ENCODE measurements around the gene FOXK1.

The FOXK1 gene

GRCh38 chr7:4711634-4712033, 29.5 kb downstream of the FOXK1 start:
- Histone ChIP-seq H3K27ac (replicated peaks) (no peak overlapping the region), H3K4me3 (replicated peaks; ENCODE audit: insufficient read depth, low read length) (no peak overlapping the region), H3K27me3 (ENCODE audit: insufficient read depth, poor library complexity, severe bottlenecking) (no peaks in the 10 kb centered on the region)
- DNase-seq (ENCODE audit: low read depth in 1 of 2, low spot score in 1 of 2) = no peak
- TF ChIP-seq POLR2AphosphoS5 (IDR thresholded peaks at IDR 0.05; ENCODE audit: low read depth) = no peak
- no peak for TF ChIP-seq SPI1 (IDR thresholded peaks at IDR 0.05; ENCODE audit: borderline replicate concordance, low read depth)
- TF ChIP-seq CTCF (IDR thresholded peaks at IDR 0.05; ENCODE audit: insufficient read depth, low read length) = no peak
- TF ChIP-seq GABPA (IDR thresholded peaks at IDR 0.05; ENCODE audit: low read depth) = no peak
- no peak for TF ChIP-seq REST (IDR thresholded peaks at IDR 0.05; ENCODE audit: insufficient replicate concordance, low read depth)

GRCh38 chr7:4712281-4713182, 30.4 kb downstream of the FOXK1 start:
- TF ChIP-seq SPI1 (IDR thresholded peaks at IDR 0.05; ENCODE audit: borderline replicate concordance, low read depth) (no peak), CTCF (IDR thresholded peaks at IDR 0.05; ENCODE audit: insufficient read depth, low read length) (no peak), REST (IDR thresholded peaks at IDR 0.05; ENCODE audit: insufficient replicate concordance, low read depth) (no peak), GABPA (IDR thresholded peaks at IDR 0.05; ENCODE audit: low read depth) (no peak), POLR2AphosphoS5 (IDR thresholded peaks at IDR 0.05; ENCODE audit: low read depth) (no peak)
- DNase-seq (ENCODE audit: low read depth in 1 of 2, low spot score in 1 of 2) = peak; percentile 24 to 57
- no peaks in the 10 kb centered on the region for H3K27me3 ChIP-seq (ENCODE audit: insufficient read depth, poor library complexity, severe bottlenecking)
- H3K27ac ChIP-seq (replicated peaks) = peak overlapping the region; percentile 77
- no peak overlapping the region for H3K4me3 ChIP-seq (replicated peaks; ENCODE audit: insufficient read depth, low read length)

- no peak overlapping the region for H3K4me3 ChIP-seq (replicated peaks; ENCODE audit: insufficient read depth, low read length)
- DNase-seq (ENCODE audit: low read depth in 1 of 2, low spot score in 1 of 2) = peak; percentile 58 to 71
- no peaks in the 10 kb centered on the region for H3K27me3 ChIP-seq (ENCODE audit: insufficient read depth, poor library complexity, severe bottlenecking)
- H3K27ac ChIP-seq (replicated peaks) = peak overlapping the region; percentile 77
- TF ChIP-seq CTCF (IDR thresholded peaks at IDR 0.05; ENCODE audit: insufficient read depth, low read length) (no peak), SPI1 (IDR thresholded peaks at IDR 0.05; ENCODE audit: borderline replicate concordance, low read depth) (no peak), POLR2AphosphoS5 (IDR thresholded peaks at IDR 0.05; ENCODE audit: low read depth) (no peak), GABPA (IDR thresholded peaks at IDR 0.05; ENCODE audit: low read depth) (no peak), REST (IDR thresholded peaks at IDR 0.05; ENCODE audit: insufficient replicate concordance, low read depth) (no peak)
Observed at GRCh38 chr7:4713183-4713784, 31.2 kb downstream of the FOXK1 start.
